Body of pancreas (tissue), 4 donors: ENCODE measurements around the gene SLC16A1. TPM values are rescaled to one million over a fixed set of nuclear protein-coding genes. Genes with fewer than 3 reads are reported as not detected.

Source experiments
- ATAC-seq: fragments of 150-250 bp; one replicate; pipeline ENCODE4 v1.9.1; 2016
- DNase-seq, 4 donors: peaks; one replicate each; pipeline ENCODE4 v3.0.0-alpha.2; 2019
- H3K27ac ChIP-seq, 4 donors: fragments of 200-600 bp; sonication (generic); 1 replicate in 3 of 4; 2 replicates in 1 of 4; pipeline versions ENCODE4 v1.5.1 to v1.6.1; 2016 to 2019; ENCODE audit warnings: mild to moderate bottlenecking in 1 of 4, mixed read lengths in 1 of 4, moderate library complexity in 1 of 4
- H3K27me3 ChIP-seq, 2 donors: fragments of 200-600 bp; sonication (generic); one replicate each; pipeline ENCODE4 v1.6.0; 2016; ENCODE audit warnings: mild to moderate bottlenecking in 1 of 2
- H3K36me3 ChIP-seq, 2 donors: fragments of 200-600 bp; sonication (generic); replicated peaks in 1 of 2; 2 replicates each; pipeline ENCODE4 v1.5.1; 2016; ENCODE audit warnings: low read depth in 2 of 2; ENCODE audit not compliant: insufficient read depth in 1 of 2
- H3K4me1 ChIP-seq: fragments of 200-600 bp; sonication (generic); one replicate; pipeline ENCODE4 v1.6.0; 2016
- H3K4me3 ChIP-seq, 2 donors: fragments of 200-600 bp; sonication (generic); 1 replicate in 1 of 2; 2 replicates in 1 of 2; pipeline ENCODE4 v1.5.1; 2016 to 2019
- H3K9me3 ChIP-seq, 3 donors: fragments of 200-600 bp; sonication (generic); 1 replicate in 2 of 3; 2 replicates in 1 of 3; pipeline ENCODE4 v1.5.1; 2016
- CTCF ChIP-seq, 7 experiments: fragments of 450-650 bp in 4 of 7; fragments of 200-600 bp in 3 of 7; sonication (generic) in 3 of 7; IDR thresholded peaks; one replicate each; pipeline ENCODE4 v1.5.1; 2016 to 2019; ENCODE audit warnings: antibody characterized with exemption in 7 of 7
- POLR2A ChIP-seq, 3 donors: fragments of 450-650 bp; IDR thresholded peaks; one replicate each; pipeline ENCODE4 v1.6.1; 2016; ENCODE audit warnings: antibody characterized with exemption in 3 of 3, mild to moderate bottlenecking in 2 of 3
- WGBS, 2 donors: methylation state at CpG; one replicate each; pipeline ENCODE4 v1.1.5; 2017; 5-methylcytosine and 5-hydroxymethylcytosine counted together
- intact Hi-C: fragments of 100-400 bp; cut with DNase I; formaldehyde crosslinking; loops from one replicate; pipeline ENCODE4 v1.15.1; 2023
- total RNA-seq, 2 donors: library from RNA; depleted of rRNA; stranded (reverse); fragments of >200 nt; gene quantifications; one replicate each; pipeline ENCODE4 v1.1.0, GENCODE V29; 2016

SLC16A1 gene, protein sequence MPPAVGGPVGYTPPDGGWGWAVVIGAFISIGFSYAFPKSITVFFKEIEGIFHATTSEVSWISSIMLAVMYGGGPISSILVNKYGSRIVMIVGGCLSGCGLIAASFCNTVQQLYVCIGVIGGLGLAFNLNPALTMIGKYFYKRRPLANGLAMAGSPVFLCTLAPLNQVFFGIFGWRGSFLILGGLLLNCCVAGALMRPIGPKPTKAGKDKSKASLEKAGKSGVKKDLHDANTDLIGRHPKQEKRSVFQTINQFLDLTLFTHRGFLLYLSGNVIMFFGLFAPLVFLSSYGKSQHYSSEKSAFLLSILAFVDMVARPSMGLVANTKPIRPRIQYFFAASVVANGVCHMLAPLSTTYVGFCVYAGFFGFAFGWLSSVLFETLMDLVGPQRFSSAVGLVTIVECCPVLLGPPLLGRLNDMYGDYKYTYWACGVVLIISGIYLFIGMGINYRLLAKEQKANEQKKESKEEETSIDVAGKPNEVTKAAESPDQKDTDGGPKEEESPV
- 1 to 10 TPM; 2.9 to 3.3 TPM for total RNA-seq

DNA sequence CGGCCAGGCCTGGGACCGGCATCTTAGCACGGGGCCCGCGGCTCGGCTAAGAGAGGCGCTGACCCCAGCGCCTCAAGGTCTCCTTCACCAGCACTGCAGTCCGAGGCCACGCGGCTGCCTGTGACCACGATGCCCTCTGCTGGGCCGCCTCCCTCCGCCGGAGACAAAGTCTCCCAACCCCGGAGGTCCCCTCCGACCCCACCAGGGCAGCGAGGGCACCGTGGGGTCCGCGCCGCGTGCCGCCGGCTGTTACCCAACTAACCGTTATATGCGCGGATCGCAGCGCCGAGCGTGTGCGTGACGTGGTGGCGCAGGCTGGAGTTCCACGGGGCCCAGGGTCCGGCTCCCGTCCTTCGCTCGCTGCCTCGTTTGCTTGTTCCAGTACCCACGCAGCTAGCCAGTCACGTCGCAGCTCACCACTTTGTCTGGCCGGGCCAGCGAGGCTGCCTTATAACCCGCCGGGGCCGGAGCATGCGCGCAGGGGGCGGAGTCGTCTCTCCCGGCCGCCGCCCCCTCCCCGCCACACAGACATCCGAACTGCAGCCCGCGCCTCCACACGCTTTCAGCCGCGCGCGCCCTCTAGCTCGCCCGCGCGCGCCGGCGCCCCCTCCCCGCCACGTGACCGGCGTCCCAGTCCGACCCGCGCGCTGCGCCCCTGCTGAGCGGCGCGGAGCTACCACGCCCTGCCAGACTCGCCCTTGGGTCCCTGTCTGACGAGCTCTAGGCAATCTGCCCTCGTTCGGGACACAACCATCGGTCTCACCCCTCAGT is at the start of gene SLC16A1:
Gene SLC16A1 (minus strand): TSS at position 424 of the 771 bp plus-strand sequence. CDS start 26,888 bp downstream, outside the sequence.
- TF ChIP-seq POLR2A (IDR thresholded peaks at IDR 0.05) (peak; percentile 40 to 66 (median 65)), CTCF (IDR thresholded peaks at IDR 0.05) (peak in 4 of 7 experiments; percentile 5 to 31 (median 16))
- ATAC-seq: peak; percentile 89
- H3K9me3 ChIP-seq: no peaks in the 10 kb centered on the region
- H3K27me3 ChIP-seq: no peaks in the 10 kb centered on the region
- intact Hi-C loops: no loop called here
- 0 to 1% methylated on average over 36 to 68 of the region's 90 CpGs for WGBS, 2 donors
- DNase-seq: peak; percentile 76 to 89 (median 83)
- peak within 1 kb of the TSS in 3 of 4 donors; percentile 21 to 76 (median 55) for H3K27ac ChIP-seq
- peak within 1 kb of the TSS; percentile 10 to 57 for H3K4me3 ChIP-seq
- no peaks in the 10 kb centered on the region for H3K36me3 ChIP-seq
- peaks cover 10% of the 10 kb centered on the region for H3K4me1 ChIP-seq

GRCh38 chr1:113003751-113004690 is 48.0 kb upstream of the SLC16A1 start:
- DNase-seq (no peak), ATAC-seq (no peak)
- H3K36me3 ChIP-seq: no peaks in the 10 kb centered on the region
- TF ChIP-seq POLR2A (IDR thresholded peaks at IDR 0.05): no peak
- no peak for TF ChIP-seq CTCF (IDR thresholded peaks at IDR 0.05)
- WGBS, 2 donors: 81 to 82% methylated on average over 18 of the region's 18 CpGs
- no peaks in the 10 kb centered on the region for H3K27me3 ChIP-seq
- peaks cover 16% of the 10 kb centered on the region for H3K4me1 ChIP-seq
- H3K27ac ChIP-seq: no peak overlapping the region
- no peaks in the 10 kb centered on the region for H3K9me3 ChIP-seq
- H3K4me3 ChIP-seq: no peak overlapping the region
- intact Hi-C loops: no loop called here

GRCh38 chr1:113002297-113002696 is 46.3 kb upstream of the SLC16A1 start:
- intact Hi-C loops: no loop called here
- peaks cover 27% of the 10 kb centered on the region for H3K4me1 ChIP-seq
- H3K36me3 ChIP-seq: no peaks in the 10 kb centered on the region
- no peaks in the 10 kb centered on the region for H3K27me3 ChIP-seq
- H3K27ac ChIP-seq: no peak overlapping the region
- no peak for TF ChIP-seq POLR2A (IDR thresholded peaks at IDR 0.05)
- no peak for TF ChIP-seq CTCF (IDR thresholded peaks at IDR 0.05)
- no peak for ATAC-seq
- 88 to 94% methylated on average over 4 of the region's 4 CpGs for WGBS, 2 donors
- no peak for DNase-seq
- no peaks in the 10 kb centered on the region for H3K9me3 ChIP-seq
- H3K4me3 ChIP-seq: no peak overlapping the region

DNA sequence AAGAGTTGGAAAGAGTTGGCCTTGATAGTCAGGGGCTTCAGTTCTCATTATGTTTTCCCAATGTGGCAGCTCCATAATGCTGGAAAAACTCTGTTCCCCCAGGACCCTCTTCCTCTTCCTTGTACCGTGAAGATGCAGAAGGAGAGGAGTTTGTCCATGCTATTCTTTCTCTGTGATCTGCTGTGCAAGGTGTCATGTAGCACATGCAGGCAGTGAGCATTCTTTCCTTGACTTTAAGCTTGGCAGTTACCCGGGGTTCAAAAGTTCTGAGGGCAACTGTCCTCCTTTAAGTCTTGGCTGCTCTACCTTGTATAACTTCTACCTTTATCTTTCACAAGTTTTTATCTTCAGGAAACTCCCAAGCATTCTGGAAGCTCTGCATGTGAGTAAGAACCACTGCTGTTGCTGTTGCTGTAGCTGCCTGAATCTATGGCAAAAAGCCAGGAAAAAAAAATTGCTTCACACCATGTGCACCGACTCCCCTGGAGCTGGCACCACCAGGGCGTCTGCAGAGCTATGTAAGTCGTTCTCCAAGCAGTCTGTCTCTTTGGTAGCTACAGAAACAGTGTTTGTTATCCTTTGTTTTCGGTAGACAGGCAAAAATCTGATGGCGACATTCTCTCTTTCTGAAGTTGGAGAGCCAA is 42.7 kb upstream of the SLC16A1 start:
- Histone ChIP-seq H3K27me3 (no peaks in the 10 kb centered on the region), H3K36me3 (no peaks in the 10 kb centered on the region), H3K9me3 (no peaks in the 10 kb centered on the region), H3K4me1 (peaks cover 22% of the 10 kb centered on the region), H3K27ac (no peak overlapping the region), H3K4me3 (no peak overlapping the region)
- intact Hi-C loops: no loop called here
- 11 to 23% methylated on average over 7 of the region's 7 CpGs for WGBS, 2 donors
- TF ChIP-seq POLR2A (IDR thresholded peaks at IDR 0.05) (no peak), CTCF (IDR thresholded peaks at IDR 0.05) (peak in 1 of 7 experiments; percentile 9)
- peak; percentile 56 to 76 (median 72) for DNase-seq
- ATAC-seq: peak; percentile 88
